ENCODE measurements around the gene RGS3.
"Not testable (repeated sequence)": the region's sequence is repeated elsewhere in the genome, so short reads cannot be mapped to it uniquely, and the experiment has no call there.

RGS3 gene

DNA sequence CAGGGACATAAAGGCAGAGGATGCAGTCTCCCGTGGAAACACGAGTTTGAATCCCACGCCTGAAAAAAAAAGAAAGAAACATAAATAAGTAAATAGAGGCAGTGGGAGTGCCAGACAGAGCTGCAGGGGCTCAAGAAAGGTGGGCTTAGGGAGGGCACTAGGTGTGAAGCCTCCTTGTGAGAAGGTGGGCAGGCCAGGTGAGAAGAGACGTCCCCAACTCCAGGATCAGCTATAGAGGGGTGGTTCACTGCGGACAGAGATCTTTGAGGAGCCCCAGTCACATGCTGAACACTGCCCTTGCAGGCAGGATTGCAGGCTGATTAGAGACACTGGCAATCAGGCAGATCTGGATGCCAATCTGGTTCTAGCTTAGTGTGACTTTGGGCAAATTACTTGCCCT, 172.1 kb downstream of the RGS3 start:
- no peak for DNase-seq (ENCODE audit: low spot score)

DNA sequence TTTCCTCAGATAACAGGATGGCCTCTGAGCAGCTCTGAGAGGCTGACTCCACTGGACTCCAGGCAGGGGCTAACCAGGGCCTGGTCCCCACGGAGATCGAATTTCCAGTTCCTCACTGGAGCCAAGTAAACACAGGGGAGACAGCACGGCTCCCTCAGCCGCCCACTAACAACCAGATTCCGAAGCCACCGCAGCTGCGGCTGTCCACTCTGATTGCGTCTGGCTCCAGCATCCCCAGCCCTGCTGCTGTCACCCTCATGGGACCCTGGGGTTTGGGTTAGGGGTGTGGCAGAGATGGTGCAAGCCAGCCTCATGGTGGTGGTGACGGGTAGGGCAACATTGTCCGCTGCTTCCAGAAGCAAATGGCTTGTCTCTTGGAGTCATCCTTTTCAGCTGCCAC, 172.6 kb downstream of the RGS3 start:
- DNase-seq (ENCODE audit: low spot score): no peak

DNA sequence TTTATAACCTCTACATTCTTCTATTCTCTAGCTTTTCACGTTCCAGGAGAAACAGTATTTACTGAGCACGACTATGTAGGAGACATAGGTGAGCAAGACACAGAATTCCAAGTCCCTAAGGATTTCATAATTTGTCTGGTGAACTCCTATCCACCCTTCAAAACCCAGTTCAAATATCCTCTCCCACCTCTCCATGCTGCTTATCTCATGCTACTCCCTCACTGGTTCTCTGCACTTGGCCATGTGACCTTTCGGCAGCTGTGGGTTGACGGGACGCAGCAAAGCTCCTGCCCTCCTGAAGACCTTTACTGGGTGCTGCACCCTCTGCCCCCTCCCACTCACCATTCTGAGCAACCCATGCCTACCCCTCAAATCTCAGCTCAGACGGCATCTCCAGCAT, 173.2 kb downstream of the RGS3 start:
- DNase-seq (ENCODE audit: low spot score): no peak

DNA sequence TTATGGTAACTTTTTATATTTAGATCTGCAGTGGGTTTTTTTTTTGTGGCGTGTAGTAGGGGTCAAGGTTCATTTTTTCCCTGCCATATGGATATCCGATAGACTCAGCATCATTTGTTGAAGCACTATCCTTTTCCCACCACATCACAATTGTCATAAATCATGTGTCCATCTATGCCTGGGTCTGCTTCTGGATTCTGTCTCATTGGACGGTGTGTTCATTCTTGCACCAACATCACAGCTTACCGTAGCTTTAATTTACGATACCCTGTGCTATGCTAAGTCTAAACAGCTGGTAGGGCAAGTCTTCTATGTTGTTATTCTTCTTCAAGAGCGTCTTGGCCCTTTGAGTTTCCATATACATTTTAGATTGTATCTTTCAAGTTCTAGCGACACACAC, 175.0 kb downstream of the RGS3 start:
- no peak for DNase-seq (ENCODE audit: low spot score)

DNA sequence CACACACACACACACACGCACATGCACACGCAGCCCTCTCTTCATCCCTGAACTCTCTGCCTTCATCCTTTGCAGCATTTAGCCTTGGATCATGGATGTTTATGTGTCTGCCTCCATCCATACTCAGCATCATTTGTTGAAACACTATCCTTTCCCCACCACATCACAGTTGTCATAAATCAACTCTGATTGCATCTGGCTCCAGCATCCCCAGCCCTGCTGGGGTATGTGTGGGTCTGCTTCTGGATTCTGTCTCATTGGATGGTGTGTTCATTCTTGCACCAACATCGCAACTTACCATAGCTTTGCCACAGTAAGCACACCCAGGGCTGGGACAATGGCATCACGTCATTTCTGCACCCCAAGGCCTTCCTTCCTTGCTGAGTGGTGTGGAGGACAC, 175.4 kb downstream of the RGS3 start:
- DNase-seq (ENCODE audit: low spot score): no peak

DNA sequence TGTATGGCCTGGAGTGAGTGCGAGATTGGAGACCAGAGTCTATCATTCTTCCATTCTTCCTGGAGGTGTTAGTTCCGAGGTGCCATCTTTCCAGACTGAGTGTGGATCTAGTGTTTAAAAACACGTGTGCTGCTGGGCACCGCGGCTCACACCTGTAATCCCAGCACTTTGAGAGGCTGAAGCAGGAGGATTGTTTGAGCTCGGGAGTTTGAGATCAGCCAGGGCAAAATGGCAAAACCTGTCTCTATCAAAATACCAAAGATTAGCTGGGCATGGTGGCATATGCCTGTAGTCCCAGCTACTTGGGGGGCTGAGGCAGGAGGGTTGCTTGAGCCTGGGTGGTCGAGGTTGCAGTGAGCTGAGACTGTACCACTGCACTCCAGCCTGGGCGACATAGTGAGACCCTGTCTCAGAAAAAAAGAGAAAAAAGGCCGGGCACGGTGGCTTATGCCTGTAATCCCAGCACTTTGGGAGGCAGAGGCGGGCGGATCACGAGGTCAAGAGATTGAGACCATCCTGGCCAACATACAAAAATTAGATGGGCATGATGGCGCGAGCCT, 176.0 kb downstream of the RGS3 start:
- not testable (repeated sequence) for DNase-seq (ENCODE audit: low spot score)

DNA sequence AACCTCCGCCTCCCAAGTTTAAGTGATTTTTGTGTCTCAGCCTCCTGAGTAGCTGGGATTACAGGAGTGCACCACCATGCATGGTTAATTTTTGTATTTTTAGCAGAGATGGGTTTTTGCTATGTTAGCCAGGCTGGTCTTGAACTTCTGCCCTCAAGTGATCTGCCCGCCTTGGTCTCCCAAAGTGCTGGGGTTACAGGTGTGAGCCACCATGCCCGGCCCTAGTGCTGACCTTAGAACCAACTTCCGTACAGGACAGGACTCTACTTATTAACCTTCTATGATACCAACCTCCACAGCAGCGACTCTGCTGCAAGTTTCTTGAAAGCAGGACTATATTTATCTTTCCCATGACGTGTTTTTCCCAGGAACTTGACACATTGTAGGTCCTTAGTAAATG, 176.9 kb downstream of the RGS3 start:
- no peak for DNase-seq (ENCODE audit: low spot score)

DNA sequence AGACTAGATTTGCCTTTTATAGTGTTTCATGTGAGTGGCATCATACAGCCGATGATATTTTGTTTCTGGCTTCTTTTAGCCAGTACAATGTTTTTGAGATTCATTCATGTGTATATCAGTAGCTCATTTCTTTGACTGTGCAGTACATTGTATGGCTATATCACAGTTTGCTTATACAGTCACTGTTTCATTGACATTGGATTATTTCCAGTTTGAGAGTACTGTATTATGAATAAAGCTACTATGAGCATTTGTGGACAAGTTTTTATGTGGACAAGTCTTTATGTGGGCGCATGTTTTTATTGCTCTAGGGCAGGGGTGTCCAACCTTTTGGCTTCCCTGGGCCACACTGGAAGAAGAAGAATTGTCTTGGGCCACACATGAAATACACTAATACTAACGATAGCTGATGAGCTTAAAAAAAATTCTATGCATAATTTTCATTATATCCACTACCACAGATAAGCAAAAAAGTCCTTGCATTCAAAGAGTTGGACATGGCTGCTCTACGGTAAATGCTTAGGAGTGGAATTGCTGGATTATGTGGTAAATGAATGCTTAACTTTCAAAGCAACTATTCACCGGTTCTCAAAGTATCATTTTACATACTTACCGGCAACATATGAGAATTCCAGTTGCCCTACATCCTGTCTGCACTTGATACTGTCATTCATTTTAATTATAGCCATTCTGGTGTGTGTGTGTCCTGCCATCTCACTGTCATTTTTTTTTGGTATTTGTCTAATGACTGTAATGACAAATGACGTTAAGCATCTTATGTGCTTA, 177.8 kb downstream of the RGS3 start:
- DNase-seq (ENCODE audit: low spot score): no peak

DNA sequence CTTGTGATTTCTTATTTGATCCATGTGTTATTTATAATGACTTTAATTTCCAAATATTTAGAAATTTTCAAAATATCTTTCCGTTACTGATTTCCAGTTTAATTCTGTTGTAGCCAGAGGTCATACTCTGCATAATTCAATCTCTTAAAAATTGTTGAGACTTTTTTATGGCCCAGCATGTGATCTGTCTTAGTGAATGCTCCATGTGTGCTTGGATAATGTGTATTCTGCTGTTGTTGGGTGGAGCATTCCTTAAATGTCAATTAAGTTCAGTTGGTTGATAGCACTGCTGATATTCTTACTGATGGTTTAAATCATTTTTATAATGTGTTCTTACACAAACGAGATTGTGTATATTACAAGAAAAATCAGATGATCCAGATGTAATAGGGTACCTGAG, 180.8 kb downstream of the RGS3 start:
- DNase-seq (ENCODE audit: low spot score): peak; percentile 79

DNA sequence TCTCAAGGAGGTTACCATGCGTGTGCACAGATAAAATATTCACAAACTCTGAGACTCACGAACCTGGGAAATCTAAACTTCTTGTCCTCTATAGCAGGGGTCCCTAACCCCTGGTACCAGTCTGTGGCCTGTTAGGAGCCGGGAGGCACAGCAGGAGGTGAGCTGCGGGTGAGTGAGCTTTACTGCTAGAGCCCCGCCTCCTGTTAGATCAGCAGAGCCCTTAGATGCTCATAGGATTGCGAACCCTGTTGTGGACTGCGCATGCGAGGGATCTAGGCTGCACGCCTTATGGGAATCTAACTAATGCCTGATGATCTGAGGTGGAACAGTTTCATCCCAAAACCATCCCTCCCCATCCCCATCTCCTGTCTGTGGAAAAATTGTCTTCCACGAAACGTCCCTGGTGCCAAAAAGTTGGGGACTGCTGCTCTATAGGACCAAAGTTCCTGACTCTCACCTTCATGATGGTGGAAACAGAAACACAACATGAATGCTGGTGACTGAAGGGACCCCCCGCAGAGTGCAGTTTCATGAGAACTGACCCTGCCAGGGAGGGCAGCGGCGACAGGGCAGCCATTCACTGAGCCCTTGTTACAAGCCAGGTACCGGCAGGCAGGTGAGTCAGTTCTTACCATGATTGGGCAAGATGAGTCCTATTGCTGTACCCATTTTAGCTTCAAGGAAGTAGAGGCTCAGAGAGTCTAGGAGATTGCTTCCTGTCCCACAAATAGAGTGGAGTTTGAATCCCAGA, 181.9 kb downstream of the RGS3 start:
- no peak for DNase-seq (ENCODE audit: low spot score)

DNA sequence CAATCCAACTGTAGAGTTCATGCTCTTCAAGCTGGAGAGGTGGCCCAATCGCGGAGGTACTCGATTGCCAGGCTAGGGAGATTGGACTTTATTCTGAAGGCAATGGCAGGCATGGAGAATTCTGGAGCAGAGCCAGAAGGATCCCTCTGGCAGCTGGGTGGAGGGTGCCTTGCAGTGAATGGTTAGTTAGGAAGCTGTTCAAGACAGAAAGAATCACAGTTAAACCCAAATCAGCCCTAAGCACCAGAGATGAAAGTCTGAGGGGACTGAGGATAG, 182.4 kb downstream of the RGS3 start:
- DNase-seq (ENCODE audit: low spot score): no peak

DNA sequence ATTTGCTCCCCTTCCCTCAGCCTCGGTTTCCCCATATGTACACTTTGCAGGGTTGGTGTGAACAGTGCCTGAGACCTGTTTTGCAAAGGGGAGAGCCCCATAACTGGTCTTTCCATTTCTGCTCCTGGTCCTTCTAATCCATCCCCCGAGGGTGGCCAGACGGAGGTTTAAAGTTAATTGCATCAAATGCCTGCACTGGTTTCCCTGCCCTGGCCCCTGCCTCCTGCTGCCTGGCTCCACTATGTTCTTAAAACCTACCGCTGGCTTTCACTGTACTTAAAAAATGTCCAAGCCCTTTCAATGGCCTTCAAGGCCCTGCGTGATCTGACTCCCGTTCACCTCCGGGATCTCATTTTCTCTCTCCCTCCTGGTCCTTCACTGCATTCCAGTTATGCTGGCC, 183.0 kb downstream of the RGS3 start:
- DNase-seq (ENCODE audit: low spot score): no peak
